HG03108 (cell line): ENCODE measurements around the gene RAB40B.
"Not testable (repeated sequence)": the region's sequence is repeated elsewhere in the genome, so short reads cannot be mapped to it uniquely, and the experiment has no call there.

ENCODE experiments used
- ATAC-seq: cut with Tn5 transposase; IDR thresholded peaks from one replicate; pipeline ENCODE4 v1.9.1; 2021; ENCODE audit warnings: moderate library complexity; ENCODE audit not compliant: unreplicated experiment

Gene RAB40B, protein sequence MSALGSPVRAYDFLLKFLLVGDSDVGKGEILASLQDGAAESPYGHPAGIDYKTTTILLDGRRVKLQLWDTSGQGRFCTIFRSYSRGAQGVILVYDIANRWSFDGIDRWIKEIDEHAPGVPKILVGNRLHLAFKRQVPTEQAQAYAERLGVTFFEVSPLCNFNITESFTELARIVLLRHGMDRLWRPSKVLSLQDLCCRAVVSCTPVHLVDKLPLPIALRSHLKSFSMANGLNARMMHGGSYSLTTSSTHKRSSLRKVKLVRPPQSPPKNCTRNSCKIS

DNA sequence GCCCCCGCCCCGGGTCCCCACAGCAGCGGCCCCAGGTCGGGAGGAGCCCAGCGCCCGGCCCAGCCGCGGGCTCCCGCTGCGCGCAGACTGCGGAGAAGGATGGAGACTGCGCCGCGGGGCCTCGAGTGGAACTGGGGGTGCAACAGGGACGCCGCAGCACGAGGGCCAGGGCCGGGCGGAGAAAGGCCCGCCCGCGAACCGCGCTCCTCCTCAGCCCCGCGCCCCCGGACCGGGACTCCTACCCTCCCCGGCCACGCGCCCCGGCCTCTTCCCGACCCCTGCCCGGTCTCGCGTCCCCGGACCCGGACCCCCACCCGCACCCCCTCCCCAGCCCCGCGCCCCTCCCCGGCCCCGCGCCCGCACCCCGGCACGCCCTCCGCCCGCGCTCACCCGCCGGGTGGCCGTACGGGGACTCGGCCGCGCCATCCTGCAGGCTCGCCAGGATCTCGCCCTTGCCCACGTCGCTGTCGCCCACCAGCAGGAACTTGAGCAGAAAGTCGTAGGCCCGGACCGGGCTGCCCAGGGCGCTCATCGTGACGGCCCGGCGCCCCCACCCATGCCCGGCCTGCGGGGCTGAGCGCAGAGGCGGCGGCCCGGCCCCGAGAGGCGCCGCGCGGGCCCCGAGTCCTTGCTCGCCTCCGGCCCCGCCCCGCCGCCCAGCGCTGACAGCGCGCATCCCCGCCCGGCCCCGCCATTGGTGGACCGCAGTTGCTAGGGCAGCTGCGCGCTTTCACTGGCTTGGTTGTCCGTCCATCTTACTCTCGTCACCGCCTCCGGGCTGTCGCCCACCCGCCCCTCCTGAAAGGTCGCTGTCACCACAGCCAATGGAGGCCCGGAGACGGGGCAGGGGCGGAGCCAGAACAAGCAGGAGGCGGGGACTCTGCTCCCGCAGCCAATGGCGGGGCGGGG, at the start of gene RAB40B:
Gene RAB40B (minus strand): TSS at position 634 of the 909 bp plus-strand sequence. CDS start 102 bp downstream, at position 532.
- peak; percentile 95 for ATAC-seq

DNA sequence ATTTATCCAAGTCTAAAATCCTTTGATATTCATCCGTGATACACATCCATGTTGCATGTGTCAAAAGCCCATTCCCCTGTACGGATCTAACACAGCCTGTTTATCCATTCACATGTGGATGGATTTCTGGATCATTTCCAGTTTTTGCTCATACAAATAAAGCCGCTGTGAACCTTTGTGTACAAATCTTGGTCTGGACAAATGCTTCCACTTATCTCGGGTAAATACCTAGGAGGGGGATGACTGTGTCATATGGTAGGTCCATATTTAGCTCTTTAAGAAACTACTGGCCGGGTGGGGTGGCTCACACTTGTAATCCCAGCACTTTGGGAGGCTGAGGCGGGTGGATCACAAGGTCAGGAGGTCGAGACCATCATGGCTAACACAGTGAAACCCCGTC, 47.0 kb upstream of the RAB40B start:
- no peak for ATAC-seq

DNA sequence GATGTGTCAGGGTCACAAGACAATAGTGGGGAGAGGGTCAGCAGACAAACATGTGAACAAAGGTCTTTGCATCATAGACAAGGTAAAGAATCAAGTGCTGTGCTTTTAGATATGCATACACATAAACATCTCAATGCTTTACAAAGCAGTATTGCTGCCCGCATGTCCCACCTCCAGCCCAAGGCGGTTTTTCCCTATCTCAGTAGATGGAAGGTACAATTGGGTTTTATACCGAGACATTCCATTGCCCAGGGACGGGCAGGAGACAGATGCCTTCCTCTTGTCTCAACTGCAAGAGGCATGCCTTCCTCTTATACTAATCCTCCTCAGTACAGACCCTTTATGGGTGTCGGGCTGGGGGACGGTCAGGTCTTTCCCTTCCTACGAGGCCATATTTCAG, 46.2 kb upstream of the RAB40B start:
- ATAC-seq, result not testable (repeated sequence)

DNA sequence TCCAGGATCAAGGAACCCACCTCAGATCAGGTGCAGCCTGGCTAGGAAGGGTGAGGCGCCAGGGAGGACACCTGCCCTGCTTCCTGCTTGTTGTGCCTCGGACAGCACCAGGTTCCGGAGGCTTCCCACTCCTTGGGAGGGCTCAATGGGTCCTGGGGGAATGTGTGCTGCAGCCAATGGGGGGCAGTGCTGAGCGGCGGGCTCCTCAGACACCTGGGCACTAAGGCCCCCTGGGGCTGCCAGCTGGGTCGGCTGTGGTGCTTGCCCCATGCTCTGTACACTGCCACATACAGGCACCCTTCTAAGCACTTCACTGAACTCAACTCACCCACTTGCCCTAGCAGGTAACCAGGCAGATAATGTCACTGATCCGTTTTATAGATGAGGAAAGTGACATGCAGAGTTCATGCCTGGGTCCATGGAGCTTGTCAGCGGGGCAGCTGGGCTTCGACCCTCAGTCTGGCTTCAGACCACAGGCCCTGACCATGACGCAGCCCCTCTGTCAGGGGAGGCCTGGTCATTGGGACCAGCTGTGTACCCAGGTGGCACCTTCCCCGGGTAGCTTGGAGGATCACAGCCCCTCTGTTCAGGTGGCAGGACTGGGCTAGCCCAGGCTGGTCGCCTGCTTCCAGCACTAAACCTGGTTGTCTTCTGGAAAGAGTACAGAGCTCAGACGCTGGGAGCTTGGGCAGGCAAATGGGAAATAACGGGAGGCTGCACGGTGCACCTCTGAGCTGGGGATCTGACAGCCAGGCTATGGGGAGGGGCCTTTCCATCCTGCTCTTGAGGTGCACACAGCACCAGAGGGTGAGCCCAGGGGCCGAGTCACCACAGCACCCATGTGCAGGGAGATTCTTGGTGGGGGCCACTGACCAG, 45.1 kb upstream of the RAB40B start:
- ATAC-seq, result no peak

DNA sequence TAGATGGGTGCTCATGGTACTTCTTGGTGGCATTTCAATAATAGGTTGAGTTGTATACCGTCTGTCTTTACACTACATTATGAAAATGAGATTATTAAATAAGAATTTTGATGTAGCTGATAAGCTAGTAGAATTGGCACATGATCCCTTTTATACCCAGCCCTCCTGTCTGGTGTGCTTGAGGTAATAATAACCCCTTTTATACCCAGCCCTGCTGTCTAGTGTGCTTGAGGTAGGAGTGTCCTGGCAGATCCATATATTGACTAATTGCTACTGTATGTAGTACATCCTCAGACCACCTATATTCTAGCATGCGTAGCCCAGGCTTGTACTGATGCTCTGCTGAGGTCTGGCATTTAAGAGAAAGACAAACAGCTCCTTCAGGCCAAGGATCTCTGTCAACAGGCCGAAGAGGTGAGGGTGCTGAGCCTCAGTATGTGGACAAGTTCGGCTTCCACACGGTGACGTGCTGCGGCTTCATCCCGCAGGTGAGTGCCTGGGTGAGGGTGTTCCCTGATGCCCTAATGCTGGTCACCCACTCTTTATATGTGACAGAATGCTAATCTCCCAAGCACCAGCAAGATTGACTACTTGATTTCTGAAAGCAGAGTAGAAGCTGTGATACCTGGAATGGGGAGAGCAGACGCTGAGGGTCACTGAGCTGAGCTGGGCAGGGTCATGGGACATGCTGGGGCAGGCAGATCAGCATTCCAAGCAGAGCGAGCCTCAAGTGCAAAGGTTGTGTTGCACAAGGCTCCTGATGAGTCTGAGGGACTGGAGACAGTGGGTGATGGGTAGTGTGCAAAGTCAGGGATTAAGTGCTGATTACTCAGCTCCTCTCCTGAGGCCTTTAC, 42.6 kb upstream of the RAB40B start:
- ATAC-seq, result no peak

DNA sequence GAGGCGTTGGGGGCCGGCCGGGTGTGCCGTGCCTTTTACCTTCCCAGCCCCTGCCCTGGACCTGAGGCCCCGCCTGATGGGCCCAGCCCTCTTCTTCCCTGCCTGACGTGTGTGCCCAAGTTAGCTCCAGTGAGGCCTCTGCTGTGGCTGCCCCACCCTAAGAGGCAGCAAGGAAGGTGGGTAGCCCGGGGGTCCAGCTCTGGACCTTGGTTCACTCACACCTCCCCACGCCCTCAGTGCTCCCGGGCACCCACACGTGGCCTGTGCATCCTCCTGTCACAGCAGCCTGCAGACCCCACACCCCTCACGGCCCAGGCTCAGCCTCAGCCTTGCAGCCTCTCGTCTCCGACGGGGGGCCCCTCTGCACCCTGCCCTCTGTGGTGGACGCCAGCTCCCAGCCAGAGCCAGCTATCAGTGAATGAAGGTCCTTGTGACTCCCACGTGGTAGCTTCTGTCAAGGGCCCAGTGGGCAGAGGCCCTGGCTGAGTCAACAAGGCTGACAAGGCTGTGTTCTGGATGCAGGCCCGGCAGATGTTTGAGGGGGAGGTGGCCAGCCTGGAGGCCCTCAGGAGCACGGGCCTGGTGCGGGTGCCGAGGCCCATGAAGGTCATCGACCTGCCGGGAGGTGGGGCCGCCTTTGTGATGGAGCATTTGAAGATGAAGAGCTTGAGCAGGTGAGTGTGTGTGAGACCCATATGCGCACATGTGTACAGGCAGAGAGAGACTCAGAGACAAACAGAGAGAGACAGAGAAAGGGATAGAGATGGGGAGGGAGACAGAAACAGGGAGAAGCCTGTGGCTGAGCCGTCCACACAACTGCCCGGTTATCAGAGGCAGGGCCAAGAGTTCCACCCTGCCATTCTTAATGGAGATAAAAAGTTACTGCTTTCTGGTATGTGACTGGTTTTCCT, 39.7 kb upstream of the RAB40B start:
- ATAC-seq, result no peak

DNA sequence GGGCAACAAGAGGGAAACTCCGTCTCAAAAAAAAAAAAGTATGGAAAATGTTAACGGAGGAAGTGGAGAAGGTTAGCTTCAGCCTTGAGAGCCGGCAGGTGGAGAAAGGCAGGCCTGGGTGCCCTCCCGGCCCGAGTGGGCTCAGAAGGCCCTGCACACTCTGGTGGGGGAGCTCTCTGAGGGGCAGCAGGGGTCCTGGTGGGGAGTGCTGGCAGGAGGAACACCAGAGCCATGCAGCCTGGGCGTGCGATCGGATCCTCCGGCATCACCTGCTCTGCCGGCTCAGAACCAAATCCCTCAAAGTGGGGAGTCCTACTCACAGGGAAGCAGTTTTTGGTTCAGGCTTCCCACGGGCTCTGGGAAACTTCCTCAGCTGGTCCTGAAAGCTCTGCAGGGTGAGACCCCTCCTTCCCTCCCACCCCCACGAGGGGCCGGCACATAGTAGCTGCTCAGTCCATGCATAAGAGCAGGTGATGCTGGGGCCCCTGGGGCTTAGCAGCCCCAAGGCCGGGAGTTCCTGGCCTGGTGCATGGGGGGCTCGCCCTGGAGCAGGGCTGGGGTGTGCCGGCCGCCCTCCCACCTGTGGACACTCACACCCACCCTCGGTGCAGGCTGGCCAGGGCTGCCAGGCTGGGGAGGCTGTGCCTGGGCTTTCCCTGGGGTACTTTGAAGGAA, 38.1 kb upstream of the RAB40B start:
- no peak for ATAC-seq

DNA sequence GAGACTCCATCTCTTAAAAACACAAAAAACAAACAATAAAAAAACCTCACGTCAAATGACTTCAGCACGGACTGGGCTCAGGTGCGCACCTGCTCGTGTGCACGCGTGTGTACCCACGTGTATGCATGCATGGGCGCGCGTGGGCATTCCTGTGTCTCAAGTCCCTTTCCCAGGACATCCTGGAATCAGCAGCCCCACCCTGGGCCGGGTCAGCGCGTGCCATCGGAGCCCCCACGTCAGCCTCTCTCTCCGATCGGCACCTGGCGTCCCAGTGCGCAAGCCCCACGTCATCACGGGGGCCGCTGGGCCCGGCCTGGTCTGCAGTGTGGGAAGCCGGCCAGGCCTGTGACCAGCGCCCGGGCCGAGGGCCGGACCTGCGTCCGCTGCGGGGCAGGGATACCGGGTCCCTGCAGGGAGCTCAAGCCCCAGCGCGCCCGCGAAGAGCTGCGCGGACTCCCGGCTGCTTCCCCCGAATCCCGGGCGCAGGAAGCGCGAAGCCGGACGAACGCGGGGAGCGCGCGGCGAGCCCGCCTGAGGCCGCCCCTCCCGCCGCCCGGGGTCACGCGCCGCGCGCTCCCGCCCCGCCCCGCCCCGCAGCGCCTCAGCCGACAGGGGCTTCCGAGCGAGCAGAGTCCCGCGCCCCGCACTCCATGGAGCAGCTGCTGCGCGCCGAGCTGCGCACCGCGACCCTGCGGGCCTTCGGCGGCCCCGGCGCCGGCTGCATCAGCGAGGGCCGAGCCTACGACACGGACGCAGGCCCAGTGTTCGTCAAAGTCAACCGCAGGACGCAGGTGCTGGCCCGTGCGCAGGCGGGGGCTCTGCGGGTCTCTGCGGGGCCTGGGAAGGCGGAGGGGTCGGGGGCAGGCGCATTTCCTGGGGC, 36.7 kb upstream of the RAB40B start, which contains the start of gene FN3K:
Gene FN3K (plus strand): TSS at position 629 of the 880 bp plus-strand sequence. CDS start 22 bp downstream, at position 651.
- no peak for ATAC-seq

DNA sequence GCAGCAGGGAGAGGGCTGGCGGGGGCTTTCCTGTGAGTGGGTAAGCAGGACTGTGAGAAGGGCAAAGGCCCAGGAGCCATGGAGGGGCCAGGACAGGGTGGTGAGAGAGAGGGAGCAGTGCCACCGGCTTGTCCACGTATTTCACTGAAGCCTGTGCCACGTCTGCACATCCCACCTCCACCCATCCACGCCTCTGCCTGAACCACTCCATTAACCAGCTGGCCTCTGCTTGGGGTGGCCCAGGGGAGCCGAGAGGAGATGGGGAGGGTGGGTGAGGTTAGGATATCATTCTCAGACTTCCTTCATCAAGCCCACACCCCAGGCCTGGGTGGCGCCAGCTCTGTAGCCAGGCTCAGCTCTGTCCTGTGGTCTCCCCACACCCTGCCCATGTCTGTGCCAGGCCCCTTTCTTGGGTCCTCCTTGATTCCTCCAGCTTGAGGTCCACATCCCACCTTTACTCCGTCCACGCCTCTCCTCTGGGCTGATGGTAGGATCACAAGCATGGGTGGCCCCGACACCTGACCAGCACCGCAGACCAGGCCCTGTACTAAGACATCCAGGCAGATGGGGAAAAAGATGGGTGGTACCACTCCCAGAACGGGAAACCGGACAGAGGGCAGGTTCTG, 33.7 kb upstream of the RAB40B start:
- ATAC-seq, result no peak

DNA sequence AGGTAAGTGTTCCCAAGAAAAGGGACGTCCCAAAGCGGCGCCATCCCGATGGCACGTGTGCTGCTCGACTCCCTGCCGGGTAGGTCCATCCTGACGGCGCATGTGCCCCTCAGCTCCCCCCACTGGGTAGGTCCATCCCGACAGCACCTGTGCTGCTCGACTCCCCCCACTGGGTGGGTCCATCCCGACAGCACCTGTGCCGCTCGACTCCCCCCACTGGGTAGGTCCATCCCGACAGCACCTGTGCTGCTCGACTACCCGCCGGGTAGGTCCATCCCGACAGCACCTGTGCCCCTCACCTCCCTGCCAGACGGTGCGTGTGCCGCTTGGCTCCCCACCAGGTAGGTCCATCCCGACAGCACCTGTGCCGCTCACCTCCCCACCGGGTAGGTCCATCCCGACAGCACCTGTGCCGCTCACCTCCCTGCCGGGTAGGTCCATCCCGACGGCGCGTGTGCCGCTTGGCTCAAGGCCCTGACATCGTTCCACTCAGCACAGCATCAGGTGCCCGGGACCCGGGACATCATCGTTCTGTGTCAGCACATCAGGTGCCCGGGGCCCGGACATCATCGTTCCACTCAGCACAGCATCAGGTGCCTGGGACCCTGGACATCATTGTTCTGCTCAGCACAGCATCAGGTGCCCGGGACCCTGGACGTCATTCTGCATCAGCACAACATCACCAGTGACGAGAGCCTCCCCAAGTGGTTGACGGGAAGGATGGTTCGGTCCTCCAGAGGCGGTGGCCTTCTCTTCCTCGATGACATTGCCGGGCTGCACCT, 31.2 kb upstream of the RAB40B start:
- ATAC-seq, result no peak

DNA sequence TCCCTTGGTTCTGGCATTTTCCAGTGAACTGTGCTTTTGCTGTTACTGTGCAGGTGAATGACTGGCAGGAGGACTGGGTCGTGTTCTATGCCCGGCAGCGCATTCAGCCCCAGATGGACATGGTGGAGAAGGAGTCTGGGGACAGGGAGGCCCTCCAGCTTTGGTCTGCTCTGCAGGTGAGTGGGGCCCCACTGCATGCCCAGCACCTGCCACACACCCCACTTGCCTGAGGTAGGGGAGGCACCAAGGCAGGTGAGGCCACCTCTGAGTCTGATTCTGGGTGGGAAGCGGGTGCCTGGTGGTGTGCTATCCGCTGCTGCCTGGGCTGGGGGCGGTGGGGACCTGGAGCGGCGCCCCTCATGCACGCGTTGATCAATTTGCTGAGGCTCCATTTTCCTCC, 27.9 kb upstream of the RAB40B start:
- ATAC-seq, result no peak

DNA sequence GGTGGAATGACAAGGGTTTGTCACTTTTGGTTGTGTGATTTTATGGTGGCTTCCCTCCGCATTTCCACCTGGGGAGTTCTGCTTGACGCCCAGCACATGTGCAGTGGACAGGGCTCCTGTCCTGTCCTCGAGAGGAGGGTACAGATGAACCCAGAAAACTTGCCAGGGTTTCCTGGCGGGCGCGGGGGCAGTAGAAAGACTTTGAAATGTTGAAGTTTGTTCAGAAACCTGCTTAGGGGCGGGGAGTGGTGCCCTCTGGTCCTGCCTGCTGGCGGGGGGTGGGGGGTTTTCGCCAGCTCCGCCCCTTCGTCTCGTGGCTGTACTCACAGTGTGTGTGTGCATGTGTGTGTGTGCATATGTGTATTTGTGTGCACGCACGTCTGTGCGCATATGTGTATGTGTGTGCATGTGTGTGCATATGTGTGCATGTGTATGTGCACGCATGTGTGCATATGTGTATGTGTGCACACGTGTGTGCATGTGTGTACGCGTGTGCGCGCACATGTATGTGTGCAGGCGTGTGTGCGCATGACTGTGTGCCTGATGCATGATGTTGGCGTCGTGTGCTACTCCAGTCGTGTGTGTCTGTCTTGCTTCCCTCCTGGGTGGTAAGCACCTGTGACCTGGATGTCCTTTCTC, 24.8 kb upstream of the RAB40B start:
- no peak for ATAC-seq

DNA sequence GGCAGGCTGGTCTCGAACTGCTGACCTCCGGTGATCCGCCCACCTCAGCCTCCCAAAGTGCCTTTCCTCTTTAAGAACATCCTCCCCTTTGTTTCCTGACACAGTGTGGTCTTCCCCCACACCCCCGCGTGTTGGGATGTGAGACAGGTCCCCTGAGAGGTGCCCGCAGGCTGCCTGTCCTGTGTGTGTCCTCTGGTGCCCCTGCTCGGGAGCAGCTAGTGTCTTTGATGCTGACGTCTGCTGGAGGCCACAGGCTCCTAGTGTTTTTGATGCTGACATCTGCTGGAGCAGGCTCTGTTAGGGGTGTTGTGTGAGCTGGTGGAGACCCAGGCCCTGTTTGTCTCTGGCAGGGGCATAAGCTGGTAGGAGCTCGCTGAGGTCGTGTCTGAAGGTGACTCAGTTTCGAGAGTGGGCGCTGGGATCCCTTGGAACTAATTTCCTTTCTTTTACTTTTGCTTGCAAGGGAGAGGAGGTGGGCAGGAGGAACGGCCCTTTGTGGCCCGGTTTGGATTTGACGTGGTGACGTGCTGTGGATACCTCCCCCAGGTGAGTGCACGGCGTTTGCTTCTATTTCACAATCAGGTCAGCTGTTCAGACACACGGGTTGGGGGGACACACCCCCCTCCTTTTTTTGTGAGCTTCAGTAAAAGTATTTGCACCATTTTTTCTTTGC, 24.0 kb upstream of the RAB40B start:
- ATAC-seq, result no peak

DNA sequence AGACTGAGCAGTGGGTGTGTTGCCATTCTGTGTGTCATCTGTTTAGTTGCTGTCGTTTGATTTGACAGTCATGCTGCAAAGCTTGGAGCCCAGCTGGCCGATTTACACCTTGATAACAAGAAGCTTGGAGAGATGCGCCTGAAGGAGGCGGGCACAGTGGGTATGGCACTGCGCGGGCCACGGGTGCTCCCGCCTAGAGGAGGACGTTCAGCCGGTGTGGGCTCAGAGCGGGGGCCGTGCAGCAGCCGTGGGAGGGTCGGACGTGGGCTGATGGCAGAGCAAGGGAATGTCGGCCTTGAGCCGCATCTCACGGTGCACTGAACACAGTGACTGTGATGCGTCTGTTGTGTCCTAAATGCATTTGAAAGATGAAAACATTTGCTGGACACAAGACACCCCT, 21.7 kb upstream of the RAB40B start:
- no peak for ATAC-seq

DNA sequence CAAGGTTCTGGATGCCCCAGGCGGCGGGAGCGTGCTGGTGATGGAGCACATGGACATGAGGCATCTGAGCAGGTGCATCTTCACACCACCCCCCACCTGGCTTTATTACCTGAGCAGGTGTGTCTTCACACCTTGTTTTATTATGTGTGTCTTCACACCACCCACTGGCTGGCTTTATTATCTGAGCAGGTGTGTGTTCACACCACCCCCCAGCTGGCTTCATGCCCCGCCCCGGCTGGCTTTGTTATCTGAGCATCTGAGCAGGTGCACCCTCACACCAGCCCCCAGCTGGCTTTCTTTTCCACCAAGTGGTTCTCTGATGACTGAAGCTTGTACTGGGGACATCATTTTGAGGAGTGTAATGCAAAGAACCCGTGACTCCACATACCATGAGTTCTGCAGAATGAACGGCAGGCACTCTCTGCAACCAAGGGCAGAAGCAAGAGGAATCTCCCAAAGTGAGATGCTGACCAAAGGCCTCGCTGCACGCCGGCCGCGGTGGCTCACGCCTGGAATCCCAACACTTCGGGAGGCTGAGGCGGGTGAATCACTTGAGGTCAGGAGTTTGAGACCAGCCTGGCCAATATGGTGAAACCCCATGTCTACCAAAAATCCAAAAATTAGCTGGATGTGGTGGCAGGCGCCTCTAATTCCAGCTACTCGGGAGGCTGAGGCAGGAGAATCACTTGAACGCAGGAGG, 20.6 kb upstream of the RAB40B start:
- no peak for ATAC-seq
